GM13976 (cell line): ENCODE data around the gene INSM1.
A peak's percentile ranks its signal among the peaks of the same experiment; 100 is the strongest.

Experiments
- DNase-seq: peaks from one replicate; pipeline ENCODE4 v3.0.0; 2012; ENCODE audit warnings: low spot score
- CTCF ChIP-seq: IDR thresholded peaks from 2 replicates; pipeline ENCODE4 v1.5.1; 2012; ENCODE audit warnings: borderline replicate concordance, mild to moderate bottlenecking; ENCODE audit not compliant: insufficient read depth; ENCODE audit errors: extremely low read depth, missing control alignments, control extremely low read depth
- in situ Hi-C: fragments of 300-500 bp; cut with MboI; formaldehyde crosslinking; loops from one replicate; pipeline ENCODE4 v1.12.0; 2022; ENCODE audit warnings: low sequenced_read_pairs, mixed read lengths, inconsistent platforms; ENCODE audit not compliant: unreplicated experiment

The INSM1 gene, protein sequence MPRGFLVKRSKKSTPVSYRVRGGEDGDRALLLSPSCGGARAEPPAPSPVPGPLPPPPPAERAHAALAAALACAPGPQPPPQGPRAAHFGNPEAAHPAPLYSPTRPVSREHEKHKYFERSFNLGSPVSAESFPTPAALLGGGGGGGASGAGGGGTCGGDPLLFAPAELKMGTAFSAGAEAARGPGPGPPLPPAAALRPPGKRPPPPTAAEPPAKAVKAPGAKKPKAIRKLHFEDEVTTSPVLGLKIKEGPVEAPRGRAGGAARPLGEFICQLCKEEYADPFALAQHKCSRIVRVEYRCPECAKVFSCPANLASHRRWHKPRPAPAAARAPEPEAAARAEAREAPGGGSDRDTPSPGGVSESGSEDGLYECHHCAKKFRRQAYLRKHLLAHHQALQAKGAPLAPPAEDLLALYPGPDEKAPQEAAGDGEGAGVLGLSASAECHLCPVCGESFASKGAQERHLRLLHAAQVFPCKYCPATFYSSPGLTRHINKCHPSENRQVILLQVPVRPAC

GRCh38 chr20:20367575-20368417, at the start of gene INSM1:
INSM1 (plus strand) TSS chr20:20368104; CDS start chr20:20368268, 164 bp downstream.
- in situ Hi-C loops = loop anchor here (10.0 to 25.0 kb wide), 2 partner anchors 197 to 1145 kb away; partner anchors contain the start of gene NKX2-2
- TF ChIP-seq CTCF = no peak
- peak; percentile 53 for DNase-seq

- in situ Hi-C loops = no loop called here
- DNase-seq = no peak
- no peak for TF ChIP-seq CTCF
Measured at GRCh38 chr20:20318365-20319161, 49.3 kb upstream of the INSM1 start.

- in situ Hi-C loops = no loop called here
- TF ChIP-seq CTCF = no peak
- DNase-seq = no peak
Measured at GRCh38 chr20:20321134-20321533, 46.8 kb upstream of the INSM1 start.

GRCh38 chr20:20321917-20322316, 46.0 kb upstream of the INSM1 start:
- TF ChIP-seq CTCF = no peak
- no peak for DNase-seq
- in situ Hi-C loops = no loop called here

DNA sequence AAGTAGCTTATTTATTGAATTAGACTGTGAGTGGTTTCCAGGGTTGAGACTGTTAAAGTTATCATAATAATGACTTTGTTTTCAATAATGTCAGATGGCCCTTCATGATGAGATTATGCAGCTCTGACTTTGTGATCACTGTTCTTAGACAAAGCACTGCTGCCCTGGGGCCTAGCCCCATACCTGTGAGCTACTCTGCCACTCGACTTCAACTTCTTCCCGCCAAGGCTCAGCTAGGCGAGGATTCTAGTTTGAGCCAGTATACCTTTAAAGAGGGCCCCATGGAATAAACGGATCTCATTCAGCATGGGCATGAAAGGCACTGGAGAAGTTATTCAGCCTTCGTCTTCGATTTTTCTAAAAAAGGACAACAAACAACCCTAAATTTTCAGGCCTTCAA, 45.0 kb upstream of the INSM1 start:
- in situ Hi-C loops = no loop called here
- no peak for DNase-seq
- no peak for TF ChIP-seq CTCF

GRCh38 chr20:20327746-20328145, 40.2 kb upstream of the INSM1 start:
- DNase-seq = no peak
- no peak for TF ChIP-seq CTCF
- in situ Hi-C loops = no loop called here
